Stimulated activated CD4-positive, alpha-beta T cell treated with anti-CD3 and anti-CD28 coated beads, Interleukin-15, amount 100 ng/mL, for 24 hours (primary cell): Measurements from ENCODE around the gene NLRP11.

Experiments used
- DNase-seq: peaks from one replicate; pipeline ENCODE4 v3.0.0-alpha.2; 2020

NLRP11 gene

DNA sequence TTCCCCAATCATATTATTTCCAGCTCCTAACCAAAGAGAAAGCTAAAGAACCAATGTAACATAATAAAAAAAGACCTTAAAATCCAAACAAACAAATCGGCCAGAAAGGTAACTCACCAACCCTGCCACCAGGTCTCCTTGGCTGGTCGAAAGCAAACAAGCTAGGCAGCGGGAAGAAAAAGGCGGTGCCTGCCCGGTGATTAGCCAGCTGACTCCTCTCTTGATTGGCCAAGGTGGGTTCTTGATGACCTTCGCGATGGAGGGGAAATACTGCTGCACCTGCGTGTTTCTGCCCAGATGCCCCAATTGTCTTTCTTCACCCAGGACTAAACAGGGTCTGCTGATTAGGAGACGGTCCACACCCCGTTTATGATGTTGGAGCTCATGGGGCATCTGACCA is at the start of gene NLRP11:
Gene NLRP11 (minus strand): TSS at position 154 of the 400 bp plus-strand sequence. CDS start 13,825 bp downstream, outside the sequence.
- DNase-seq = no peak

DNA sequence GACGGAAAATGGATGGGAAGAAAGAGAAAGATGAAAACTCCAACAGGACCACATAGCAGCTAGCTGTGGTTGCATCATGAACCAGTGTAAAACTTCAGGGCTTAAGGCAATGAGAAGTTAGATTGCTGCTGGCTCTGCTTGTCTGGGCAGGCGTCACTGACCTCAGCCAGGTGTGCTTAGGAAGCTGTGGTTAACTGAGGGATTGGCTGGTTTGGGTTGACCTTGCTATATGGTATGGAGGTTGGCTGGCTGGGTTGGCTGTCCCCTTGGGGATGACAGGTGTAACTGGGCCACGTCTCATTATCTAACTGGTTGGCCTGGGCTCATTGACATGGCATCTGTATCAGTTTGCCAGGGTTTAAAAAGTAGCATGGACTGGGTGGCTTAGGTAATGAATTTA is 45.4 kb upstream of the NLRP11 start:
- no peak for DNase-seq

DNA sequence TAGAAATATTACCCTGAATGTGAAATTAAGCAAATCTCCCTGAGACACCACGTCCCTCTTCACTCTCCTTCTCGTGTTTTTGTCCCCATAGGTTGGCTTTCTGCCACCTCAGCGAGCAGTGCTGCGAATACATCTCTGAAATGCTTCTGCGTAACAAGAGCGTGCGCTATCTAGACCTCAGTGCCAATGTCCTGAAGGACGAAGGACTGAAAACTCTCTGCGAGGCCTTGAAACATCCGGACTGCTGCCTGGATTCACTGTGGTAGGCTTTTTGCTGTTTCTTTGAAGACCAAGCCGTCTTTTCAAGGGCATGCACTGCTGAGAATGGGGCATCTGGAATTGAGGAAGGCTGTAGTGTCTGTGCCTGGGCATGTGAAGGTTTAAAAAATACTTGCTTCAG is 38.9 kb upstream of the NLRP11 start:
- no peak for DNase-seq

DNA sequence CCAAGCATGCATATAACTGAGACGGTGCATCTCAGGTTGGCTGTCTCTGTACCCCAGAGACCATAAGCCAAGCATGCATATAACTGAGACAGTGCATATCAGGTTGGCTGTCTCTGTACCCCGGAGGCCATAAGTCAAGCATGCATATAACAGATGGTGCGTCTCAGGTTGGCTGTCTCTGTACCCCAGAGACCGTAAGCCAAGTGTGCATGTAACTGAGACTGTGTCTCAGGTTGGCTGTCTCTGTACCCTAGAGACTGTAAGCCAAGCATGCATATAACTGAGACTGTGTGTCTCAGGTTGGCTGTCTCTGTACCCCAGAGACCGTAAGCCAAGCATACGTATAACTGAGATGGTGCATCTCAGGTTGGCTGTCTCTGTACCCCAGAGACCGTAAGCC is 35.3 kb upstream of the NLRP11 start:
- DNase-seq = no peak

DNA sequence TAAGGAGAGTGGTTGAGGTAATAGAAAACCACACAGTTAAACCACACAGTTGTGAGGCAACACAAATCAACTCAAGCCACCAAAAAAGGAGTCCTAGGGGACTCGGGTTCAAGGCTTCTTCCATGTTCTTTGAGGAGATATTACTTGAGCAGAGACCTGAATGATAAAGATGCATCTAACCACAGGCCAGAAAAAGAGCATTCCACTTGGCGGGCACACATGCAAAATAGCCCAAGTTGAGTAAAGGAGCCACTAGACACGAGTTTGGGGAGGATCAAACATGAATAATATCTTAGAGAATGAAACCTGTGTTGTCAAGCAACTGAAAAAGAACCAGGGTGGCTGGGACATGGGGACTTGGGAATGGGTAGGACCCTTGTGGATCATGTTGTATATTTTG is 34.7 kb upstream of the NLRP11 start:
- DNase-seq = no peak

DNA sequence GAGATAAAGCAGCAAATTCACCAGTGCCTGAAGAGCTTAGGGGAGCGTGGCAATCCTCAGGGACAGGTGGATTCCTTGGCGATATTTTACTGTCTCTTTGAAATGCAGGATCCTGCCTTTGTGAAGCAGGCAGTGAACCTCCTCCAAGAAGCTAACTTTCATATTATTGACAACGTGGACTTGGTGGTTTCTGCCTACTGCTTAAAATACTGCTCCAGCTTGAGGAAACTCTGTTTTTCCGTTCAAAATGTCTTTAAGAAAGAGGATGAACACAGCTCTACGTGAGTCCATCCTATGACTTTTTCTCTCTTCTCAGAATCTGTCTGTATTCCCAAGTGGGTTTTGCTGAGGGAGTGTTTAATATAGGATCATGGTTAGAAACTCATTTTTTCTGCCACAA is 27.2 kb upstream of the NLRP11 start:
- no peak for DNase-seq

DNA sequence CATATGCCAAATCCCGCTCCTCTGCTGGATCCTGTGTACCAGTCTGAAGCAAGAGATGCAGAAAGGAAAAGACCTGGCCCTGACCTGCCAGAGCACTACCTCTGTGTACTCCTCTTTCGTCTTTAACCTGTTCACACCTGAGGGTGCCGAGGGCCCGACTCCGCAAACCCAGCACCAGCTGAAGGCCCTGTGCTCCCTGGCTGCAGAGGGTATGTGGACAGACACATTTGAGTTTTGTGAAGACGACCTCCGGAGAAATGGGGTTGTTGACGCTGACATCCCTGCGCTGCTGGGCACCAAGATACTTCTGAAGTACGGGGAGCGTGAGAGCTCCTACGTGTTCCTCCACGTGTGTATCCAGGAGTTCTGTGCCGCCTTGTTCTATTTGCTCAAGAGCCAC is 26.6 kb upstream of the NLRP11 start:
- DNase-seq = no peak

DNA sequence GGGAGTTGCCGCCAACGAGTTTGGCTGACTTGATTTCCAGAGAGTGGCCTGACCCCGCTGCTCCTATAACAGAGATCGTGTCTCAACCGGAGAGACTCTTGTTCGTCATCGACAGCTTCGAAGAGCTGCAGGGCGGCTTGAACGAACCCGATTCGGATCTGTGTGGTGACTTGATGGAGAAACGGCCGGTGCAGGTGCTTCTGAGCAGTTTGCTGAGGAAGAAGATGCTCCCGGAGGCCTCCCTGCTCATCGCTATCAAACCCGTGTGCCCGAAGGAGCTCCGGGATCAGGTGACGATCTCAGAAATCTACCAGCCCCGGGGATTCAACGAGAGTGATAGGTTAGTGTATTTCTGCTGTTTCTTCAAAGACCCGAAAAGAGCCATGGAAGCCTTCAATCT is 26.2 kb upstream of the NLRP11 start:
- DNase-seq = no peak

DNA sequence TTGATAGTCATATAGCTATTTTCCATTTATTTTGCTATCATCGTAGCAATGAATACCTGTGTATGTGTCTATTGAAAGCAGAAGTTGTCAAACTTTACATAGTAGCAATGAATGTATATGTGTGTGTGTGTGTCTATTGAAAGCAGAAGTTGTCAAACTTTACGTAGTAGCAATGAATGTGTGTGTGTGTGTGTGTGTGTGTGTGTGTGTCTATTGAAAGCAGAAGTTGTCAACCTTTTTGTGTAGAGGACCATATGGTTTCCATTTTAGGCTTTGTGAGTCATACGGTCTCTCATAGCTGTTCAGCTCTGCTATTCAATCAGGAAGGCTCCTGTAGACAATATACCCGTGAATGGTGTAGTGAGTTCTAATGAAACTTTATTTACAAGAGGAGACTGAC is 25.4 kb upstream of the NLRP11 start:
- no peak for DNase-seq

DNA sequence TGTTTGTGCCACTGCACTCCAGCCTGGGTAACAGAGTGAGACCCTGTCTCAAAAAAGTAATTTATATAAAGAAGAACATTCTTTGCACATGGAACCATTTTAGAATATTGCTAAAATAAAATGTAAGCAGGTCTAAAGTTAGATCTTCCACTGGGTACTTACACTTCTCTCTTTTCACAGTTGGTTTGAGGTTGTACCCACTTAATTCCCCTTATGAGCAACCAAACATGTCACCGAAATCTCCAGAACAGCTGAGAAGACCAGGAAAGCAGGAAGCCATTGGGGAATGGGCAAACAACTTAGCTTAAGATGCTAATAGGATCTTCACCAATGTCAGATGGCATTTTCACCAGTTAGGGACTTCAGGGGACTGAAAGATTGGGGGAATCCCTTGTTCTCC is 23.4 kb upstream of the NLRP11 start:
- DNase-seq = no peak

DNA sequence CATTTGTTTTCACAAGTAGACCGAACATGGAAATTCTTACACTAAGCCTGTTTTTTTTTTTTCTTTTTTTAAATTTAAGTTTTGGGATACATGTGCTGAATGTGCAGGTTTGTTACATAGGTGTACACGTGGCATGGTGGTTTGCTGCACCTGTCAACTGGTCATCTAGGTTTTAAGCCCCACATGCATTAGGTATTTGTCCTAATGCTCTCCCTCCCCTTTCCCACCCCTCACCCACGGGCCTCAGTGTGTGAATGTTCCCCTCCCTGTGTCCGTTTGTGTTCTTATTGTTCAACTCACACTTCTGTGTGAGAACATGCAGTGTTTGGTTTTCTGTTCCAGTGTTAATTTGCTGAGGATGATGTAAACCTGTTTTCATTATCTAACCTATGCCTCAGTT is 7.1 kb upstream of the NLRP11 start:
- no peak for DNase-seq

DNA sequence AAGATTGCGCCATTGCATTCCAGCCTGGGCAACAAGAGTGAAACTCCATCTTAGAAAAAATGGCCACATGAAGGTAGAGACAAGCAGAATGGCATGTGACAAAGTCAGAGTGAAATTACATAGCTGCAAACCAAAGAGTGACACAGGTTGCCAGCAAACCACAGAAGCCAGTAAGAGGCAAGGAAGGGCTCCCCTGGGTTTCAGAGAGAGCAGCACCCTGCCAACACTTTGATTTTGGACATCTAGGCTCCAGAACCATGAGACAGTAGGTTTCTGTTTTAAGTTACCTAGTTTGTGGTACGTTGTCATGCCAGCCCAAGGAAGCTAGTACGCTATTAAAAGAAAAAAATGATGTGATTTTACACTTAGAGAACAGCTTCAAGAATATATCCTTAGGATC is 6.5 kb upstream of the NLRP11 start:
- no peak for DNase-seq

DNA sequence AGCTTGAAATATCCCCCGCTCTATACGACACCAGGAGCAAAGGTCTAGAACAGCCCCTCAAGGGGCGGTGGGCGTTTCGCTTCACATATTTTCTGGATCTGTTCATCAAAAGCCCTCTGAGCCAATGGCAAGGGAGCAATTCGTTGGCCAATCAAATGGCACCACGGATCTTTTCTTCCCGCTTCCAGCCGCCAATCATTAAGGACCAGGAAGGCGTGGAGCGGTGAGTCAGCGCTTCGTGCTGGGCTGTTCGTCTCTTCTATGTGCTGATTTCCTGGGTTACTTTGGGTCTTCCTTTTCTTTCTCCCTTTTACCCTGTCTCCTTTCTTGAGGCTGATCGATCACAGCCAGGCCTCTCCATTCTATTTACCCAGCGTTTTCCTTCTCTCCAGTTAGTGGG is 4.5 kb upstream of the NLRP11 start, which contains the start of gene NLRP4:
Gene NLRP4 (plus strand): TSS at position 201 of the 400 bp plus-strand sequence. CDS start 15,541 bp downstream, outside the sequence.
- DNase-seq = no peak

DNA sequence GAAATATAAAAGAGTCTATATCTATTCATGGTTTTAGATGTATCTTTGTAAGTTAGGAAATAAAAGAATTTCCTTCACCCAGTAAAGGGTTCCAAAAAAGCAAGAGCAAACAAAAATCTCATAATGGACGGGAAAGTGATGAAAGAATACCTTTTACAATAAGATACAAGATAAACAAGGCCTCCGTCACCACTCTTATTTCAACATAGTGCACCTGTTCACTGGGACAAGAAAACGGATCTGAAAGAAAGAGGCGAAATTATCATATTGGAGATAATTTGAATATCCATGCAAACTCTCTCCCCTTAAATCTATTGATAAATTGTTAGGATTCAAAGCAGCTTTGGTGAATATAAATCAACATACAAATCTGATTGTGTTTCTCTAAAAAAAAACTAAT is 877 bp upstream of the NLRP11 start:
- DNase-seq = no peak

DNA sequence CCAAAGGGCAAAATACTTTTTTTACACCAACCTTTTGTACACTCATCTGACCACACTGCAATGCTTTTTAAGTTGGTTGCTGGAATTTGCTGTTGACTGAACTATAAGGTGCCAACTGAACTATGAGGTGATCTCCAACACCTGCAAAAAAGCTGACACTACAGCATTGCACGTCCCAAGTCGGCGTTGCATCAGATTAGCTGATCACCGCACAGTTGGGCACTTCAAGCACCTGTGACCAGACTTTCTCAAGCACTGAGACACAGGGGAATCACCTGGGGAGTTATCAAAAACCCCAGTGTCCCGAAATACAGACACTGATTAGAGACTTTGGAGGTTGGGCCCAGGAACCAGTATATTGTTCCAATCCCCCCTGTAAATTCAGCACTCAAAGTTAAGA is 1.1 kb downstream of the NLRP11 start:
- no peak for DNase-seq

DNA sequence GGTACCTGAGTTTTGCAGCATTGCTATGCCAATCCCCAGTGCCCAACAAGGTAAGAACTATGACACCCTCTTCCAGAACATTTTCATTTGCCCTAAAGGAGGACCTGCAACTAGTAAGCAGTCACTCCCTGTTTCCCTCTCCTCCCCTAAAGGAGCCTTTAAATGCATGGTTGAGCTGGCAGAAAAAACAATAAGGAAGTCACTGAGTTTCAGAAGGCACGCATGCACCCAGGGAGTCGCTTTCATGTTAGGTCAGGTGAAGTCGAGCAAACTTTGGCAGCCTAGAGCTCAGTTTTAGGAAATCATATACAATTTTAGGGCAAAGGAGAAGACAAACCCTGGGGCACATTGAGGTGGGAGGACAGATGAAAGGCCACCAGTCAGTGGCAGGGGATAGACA is 11.8 kb downstream of the NLRP11 start:
- no peak for DNase-seq

DNA sequence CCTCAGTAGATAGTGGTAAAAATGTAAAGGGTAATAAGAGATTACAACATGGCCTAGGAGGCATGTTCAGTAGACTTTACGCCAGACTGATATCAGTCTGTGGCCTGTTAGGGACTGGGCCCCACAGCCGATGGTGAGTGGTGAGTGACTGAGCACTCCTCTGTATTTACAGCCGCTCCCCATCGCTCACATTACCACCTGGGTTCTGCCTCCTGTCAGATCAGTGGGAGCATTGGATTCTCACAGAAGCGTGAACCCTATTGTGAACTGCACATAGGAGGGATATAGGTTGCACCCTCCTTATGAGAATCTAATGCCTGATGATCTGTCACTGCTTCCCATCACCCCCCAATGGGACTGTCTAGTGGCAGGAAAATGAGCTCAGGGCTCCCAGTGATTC is 17.9 kb downstream of the NLRP11 start:
- DNase-seq = no peak

DNA sequence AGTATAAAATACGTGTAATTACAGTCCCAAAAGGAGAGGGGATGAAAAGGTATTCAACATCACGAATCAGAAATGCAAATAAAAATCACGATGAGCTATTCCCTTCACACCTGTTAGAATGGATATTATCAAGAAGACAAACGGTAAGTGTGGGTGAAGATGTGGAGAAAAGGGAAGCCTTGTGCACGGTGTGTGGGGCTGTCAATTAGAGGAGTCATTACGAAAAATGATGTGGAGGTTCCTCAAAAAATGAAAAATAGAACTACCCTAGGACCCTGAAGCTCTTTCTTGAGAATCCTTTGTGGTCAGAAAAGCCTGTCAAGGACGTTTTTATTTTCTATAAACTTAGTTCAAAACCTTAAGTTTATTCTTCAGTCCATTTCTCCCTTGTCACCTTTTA is 19.4 kb downstream of the NLRP11 start:
- no peak for DNase-seq

DNA sequence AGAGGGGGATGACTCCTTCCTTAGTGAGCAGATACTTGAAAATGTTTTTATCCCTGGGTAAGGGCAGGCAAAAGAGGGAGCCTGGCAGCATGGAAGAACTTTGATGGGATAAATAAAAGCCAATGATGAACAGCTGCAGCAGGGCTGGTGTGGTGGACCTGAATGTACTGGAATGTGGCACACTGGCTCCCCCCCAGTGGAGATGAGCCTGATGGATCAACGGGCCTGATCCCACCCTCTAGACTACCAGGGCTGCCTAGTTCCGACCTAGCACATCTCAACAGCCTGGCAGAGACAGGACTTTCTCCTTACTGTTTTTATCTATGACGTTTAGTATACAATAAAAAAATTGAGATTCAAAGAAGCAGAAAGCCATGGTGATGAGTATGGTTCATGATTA is 20.5 kb downstream of the NLRP11 start:
- no peak for DNase-seq

DNA sequence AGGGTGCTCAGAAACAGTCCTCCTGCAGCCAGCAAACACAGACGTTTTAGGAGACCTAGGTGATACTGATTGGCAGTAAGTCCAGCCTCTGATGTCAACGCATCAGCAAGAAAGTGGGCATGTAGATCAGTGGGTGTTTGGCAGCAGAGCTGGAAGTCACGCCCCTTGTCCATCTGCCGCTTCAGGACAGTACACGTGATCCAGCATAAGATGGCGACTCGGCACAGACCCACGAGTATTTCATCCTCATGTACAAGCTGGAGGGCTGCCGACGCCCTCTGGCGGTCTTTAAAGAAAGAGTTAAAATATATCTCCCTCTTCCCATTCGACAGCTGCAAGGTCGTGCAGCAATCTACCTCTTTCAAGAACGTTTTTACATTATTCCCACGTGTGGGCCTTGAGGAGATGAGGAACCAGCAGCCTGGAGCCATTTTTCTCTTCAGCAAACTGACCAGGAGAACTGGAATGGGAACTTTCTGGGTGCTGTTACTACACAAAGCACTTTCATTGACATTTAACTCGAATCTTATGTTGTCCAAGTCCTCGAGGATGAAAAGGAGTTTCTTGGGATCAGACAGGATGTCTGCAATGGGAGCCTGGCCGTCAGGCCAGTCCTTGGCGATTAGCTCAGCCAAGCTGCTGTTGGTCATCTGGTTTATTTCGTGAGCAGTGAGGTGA is 22.3 kb downstream of the NLRP11 start:
- peak; percentile 63 for DNase-seq

DNA sequence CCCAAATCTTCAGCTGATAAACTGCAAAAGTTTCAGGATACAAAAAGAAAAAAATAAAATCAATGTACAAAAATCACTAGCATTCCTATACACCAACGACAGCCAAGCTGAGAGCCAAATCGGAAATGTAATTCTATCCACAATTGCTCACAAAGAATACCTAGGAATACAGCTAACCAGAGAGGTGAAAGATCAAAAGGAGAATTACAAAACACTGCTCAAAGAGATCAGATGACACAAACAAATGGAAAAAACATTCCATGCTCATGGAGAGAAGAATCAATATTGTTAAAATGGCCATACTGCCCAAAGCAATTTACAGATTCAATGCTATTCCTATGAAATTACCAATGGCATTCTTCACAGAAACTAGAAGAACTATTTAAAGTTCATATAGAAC is 29.5 kb downstream of the NLRP11 start:
- DNase-seq = no peak

DNA sequence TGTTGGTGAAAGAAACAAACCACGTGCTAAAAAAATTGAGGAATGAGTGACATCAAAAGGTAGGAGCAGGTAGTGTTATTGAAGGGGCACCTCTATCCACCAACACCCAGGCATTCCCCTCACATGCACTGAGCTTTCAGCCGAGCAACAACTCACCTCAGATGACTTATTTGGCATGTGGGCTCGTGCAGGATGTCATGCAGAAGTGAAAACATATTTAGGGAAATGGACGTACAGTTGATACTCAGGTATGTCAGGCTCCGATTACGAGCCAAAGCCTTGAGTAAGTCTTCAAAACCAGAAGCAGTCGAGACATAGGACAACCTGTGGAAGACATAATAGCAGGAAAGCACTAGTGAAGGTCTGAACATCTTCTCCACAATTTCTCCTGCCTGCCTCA is 30.4 kb downstream of the NLRP11 start:
- DNase-seq = no peak

DNA sequence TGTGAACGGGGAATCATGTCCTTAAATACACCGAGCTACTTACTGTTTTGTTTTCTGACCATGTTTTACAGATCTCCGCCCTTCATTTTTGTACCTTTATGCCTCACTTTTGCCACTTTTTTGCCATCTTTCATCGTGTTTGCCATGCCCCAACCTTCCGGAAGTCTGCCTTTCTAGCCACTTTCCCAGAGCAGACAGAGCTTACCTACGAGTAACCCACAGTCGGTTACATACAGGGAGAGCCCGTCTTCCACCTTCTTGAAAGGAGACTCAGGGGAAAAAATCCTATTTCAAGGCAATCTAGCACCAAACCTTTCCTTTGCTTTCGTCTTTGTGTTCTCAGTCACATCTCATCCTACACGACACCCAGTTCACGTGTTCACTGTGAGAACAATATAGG is 36.8 kb downstream of the NLRP11 start:
- no peak for DNase-seq

DNA sequence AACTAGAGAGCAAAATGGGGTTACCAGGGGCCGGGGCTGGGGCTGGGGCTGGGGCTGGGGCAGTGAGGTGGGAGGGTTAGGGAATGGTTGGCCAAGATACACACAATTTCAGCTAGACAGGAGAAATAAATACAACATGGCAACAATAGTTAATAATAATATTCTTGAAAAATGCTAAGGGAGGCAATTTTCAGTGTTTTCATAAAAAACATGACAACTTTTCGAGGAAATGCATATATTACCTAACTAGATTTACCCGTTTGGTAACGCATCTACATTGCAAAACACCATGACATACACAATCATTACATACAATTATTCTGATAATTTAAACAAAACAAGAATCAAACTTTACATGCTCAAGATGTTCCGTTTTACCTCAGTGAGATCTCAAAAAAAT is 50.7 kb downstream of the NLRP11 start:
- DNase-seq = no peak

DNA sequence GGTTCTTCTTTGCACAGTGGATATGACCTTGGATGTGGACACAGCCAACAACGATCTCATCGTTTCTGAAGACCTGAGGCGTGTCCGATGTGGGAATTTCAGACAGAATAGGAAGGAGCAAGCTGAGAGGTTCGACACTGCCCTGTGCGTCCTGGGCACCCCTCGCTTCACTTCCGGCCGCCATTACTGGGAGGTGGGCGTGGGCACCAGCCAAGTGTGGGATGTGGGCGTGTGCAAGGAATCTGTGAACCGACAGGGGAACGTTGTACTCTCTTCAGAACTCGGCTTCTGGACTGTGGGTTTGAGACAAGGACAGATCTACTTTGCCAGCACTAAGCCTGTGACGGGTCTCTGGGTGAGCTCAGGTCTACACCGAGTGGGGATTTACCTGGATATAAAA is 53.5 kb downstream of the NLRP11 start:
- no peak for DNase-seq

DNA sequence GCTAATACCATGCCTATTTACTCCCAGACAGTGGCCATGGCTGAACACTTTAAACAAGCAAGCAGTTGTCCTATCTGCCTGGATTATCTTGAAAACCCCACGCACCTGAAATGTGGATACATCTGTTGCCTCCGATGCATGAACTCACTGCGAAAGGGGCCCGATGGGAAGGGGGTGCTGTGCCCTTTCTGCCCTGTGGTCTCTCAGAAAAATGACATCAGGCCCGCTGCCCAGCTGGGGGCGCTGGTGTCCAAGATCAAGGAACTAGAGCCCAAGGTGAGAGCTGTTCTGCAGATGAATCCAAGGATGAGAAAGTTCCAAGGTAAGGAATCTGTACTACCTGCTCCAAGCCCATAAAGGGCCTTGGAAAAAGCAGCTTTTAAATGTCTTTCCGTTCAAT is 54.3 kb downstream of the NLRP11 start:
- peak; percentile 18 for DNase-seq
